ENCODE data around the gene ANKRD13D. TPM values are rescaled to one million over a fixed set of nuclear protein-coding genes. Genes with fewer than 3 reads are reported as not detected.

The ANKRD13D gene
- polyA plus RNA-seq, 1 of the 3 experiments (the other 2 are of a cell fraction): 50.2 TPM

DNA sequence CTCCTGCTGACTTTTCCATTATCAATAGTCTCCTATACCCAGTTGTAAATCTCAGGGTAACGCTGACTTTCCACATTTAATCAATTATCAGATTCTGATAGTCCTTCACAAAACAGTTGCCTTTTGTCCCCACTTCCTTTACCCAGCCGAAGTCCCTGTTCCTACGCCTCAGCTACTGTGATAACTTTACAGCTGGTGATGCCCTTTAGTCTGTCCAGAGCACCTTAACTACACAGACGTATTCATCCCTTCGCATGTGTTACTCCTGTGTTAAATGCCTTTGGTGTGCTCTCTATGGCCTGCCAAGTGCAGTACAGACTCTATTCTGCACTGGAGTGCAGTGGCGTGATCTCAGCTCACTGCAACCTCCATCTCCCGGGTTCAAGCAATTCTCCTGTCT is 34.4 kb downstream of the ANKRD13D start:
- Histone ChIP-seq H2AFZ (ENCODE audit: low read depth) (no peak overlapping the region), H3K9ac (no peak overlapping the region), H3K36me3 (replicated peaks in 1 of 2; ENCODE audit: control insufficient read depth in 1 of 2, insufficient read depth in 2 of 2, low read length in 1 of 2) (no peaks in the 10 kb centered on the region), H3K79me2 (ENCODE audit: insufficient read depth) (0 out of 2 replicates have a peak, but pooled peaks cover 4% of the 10 kb centered on the region), H3K9me3 (no peaks in the 10 kb centered on the region), H3K4me3 (ENCODE audit: low read depth in 2 of 2, low read length in 1 of 2) (no peak overlapping the region), H3K4me2 (no peak overlapping the region), H3K27ac (ENCODE audit: low read depth in 2 of 2, low read length in 1 of 2) (no peak overlapping the region), H3K9me2 (no peaks in the 10 kb centered on the region), H4K20me1 (ENCODE audit: insufficient read depth) (no peaks in the 10 kb centered on the region), H3K27me3 (ENCODE audit: insufficient read depth) (no peaks in the 10 kb centered on the region), H3K4me1 (ENCODE audit: control insufficient read depth in 1 of 2, insufficient read depth in 2 of 2, low read depth in 1 of 2, low read length in 1 of 2) (peaks cover 4 to 5% of the 10 kb centered on the region in 2 experiments; a peak in 1 of 4 replicates), H3F3A (replicated peaks; ENCODE audit: insufficient read depth) (peaks cover 16% of the 10 kb centered on the region)
- WGBS (ENCODE audit: low lambda C conversion rate): 95% methylated on average over 7 of the region's 7 CpGs
- TF ChIP-seq EP300 (IDR thresholded peaks at IDR 0.05; ENCODE audit: borderline replicate concordance in 1 of 2, low read depth in 1 of 2, low read length in 1 of 2) (no peak), NFIC (IDR thresholded peaks at IDR 0.05; ENCODE audit: borderline replicate concordance) (no peak), YY1 (IDR thresholded peaks at IDR 0.05; ENCODE audit: low read depth) (no peak), REST (IDR thresholded peaks at IDR 0.05; ENCODE audit: low read depth, low read length) (no peak), GATA2 (CRISPR knock-in tag; IDR thresholded peaks at IDR 0.05) (no peak)
- TF ChIP-seq, protein P1, sequence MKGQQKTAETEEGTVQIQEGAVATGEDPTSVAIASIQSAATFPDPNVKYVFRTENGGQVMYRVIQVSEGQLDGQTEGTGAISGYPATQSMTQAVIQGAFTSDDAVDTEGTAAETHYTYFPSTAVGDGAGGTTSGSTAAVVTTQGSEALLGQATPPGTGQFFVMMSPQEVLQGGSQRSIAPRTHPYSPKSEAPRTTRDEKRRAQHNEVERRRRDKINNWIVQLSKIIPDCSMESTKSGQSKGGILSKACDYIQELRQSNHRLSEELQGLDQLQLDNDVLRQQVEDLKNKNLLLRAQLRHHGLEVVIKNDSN (IDR thresholded peaks at IDR 0.05; ENCODE audit: borderline replicate concordance, low read depth): no peak
- POLR2A ChIA-PET: no interaction called here
- CTCF ChIA-PET: interaction anchor here (0.9 to 12.0 kb wide), 5 partner anchors 8 to 58 kb away, joined by 3 to 274 read pairs (median 19); partner anchors contain the start of gene GRK2
- DNase-seq: no peak

DNA sequence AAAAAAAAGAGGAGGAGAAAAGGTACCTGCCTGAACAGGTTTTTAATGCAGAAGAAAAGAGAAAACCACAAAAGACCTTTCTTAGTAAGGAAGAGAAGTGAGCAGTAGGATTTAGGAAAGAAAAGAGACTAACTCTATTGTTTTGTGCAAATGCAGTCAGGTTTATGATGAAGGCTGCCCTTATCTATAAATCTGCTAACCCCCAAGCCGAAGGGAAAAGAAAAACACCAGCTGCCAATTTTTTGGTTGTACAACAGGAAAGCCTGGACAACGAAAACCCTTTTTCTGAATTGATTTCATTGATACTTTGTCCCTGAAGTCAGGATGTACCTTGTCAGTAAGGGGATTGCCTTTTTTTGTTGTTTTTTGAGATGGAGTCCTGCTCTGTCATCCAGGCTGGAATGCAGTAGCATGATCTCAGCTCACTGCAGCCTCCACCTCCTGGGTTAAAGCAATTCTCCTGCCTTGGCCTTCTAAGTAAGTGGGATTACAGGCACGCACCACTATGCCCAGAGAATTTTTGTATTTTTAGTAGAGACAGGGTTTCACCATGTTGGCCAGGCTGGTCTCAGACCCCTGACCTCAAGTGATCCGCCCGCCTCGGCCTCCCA is 43.1 kb downstream of the ANKRD13D start:
- H3K27me3 ChIP-seq (ENCODE audit: insufficient read depth): no peaks in the 10 kb centered on the region
- H3K9ac ChIP-seq: no peak overlapping the region
- POLR2A ChIA-PET: no interaction called here
- H3K79me2 ChIP-seq (ENCODE audit: insufficient read depth): no peaks in the 10 kb centered on the region
- TF ChIP-seq MAX (IDR thresholded peaks at IDR 0.05; ENCODE audit: low read depth) (no peak), EP300 (IDR thresholded peaks at IDR 0.05; ENCODE audit: borderline replicate concordance in 1 of 2, low read depth in 1 of 2, low read length in 1 of 2) (no peak), FOXM1 (IDR thresholded peaks at IDR 0.05; ENCODE audit: low read depth) (no peak), TEAD4 (IDR thresholded peaks at IDR 0.05; ENCODE audit: borderline replicate concordance, insufficient read depth) (no peak), MXI1 (IDR thresholded peaks at IDR 0.05; ENCODE audit: low read depth, low read length) (no peak), NFIC (IDR thresholded peaks at IDR 0.05; ENCODE audit: borderline replicate concordance) (no peak)
- H3K9me3 ChIP-seq: no peaks in the 10 kb centered on the region
- peaks cover 2% of the 10 kb centered on the region for H3F3A ChIP-seq (replicated peaks; ENCODE audit: insufficient read depth)
- H4K20me1 ChIP-seq (ENCODE audit: insufficient read depth): no peaks in the 10 kb centered on the region
- H3K4me3 ChIP-seq (ENCODE audit: low read depth in 2 of 2, low read length in 1 of 2): no peak overlapping the region
- H3K27ac ChIP-seq (ENCODE audit: low read depth in 2 of 2, low read length in 1 of 2): no peak overlapping the region
- H2AFZ ChIP-seq (ENCODE audit: low read depth): no peak overlapping the region
- no peak for DNase-seq
- no peaks in the 10 kb centered on the region for H3K9me2 ChIP-seq
- CTCF ChIA-PET: interaction anchor here (1.2 to 8.2 kb wide), 3 partner anchors 14 to 70 kb away, joined by 4 to 66 read pairs (median 4); no protein-coding TSS in a partner anchor
- no peaks in the 10 kb centered on the region for H3K36me3 ChIP-seq (replicated peaks in 1 of 2; ENCODE audit: control insufficient read depth in 1 of 2, insufficient read depth in 2 of 2, low read length in 1 of 2)
- 90% methylated on average over 6 of the region's 6 CpGs for WGBS (ENCODE audit: low lambda C conversion rate)
- no peak overlapping the region for H3K4me2 ChIP-seq
- no peaks in the 10 kb centered on the region for H3K4me1 ChIP-seq (ENCODE audit: control insufficient read depth in 1 of 2, insufficient read depth in 2 of 2, low read depth in 1 of 2, low read length in 1 of 2)

All from SK-N-SH (cell line).